Transverse colon (tissue), 3 donors: ENCODE data around the gene HS3ST3A1.

Experiments used
- CTCF ChIP-seq, 5 experiments: fragments of 200-600 bp in 3 of 5; fragments of 450-650 bp in 2 of 5; sonication (generic) in 3 of 5; IDR thresholded peaks; 1 replicate in 2 of 5; 2 replicates in 3 of 5; pipeline ENCODE4 v1.5.1; 2016 to 2017; ENCODE audit warnings: antibody characterized with exemption in 5 of 5, inconsistent platforms in 3 of 5, mild to moderate bottlenecking in 2 of 5, moderate library complexity in 1 of 5
- POLR2A ChIP-seq: fragments of 450-650 bp; IDR thresholded peaks from one replicate; pipeline ENCODE4 v1.6.1; 2016; ENCODE audit warnings: antibody characterized with exemption, mild to moderate bottlenecking, moderate library complexity

GRCh38 chr17:13492737-13493122, 109.0 kb downstream of the HS3ST3A1 start:
- no peak for TF ChIP-seq CTCF (IDR thresholded peaks at IDR 0.05)
- TF ChIP-seq POLR2A = no peak
